Subcutaneous abdominal adipose tissue (tissue), 5 donors: ENCODE data around the gene DPP9.

Experiments used
- H3K27ac ChIP-seq: one replicate; pipeline ENCODE4 v1.7.0; 2013; ENCODE audit warnings: low read depth, mild to moderate bottlenecking, inconsistent platforms, low read length, moderate library complexity
- H3K27me3 ChIP-seq, 5 donors: one replicate each; pipeline ENCODE4 v1.7.0; 2013; ENCODE audit warnings: low read length in 5 of 5, inconsistent platforms in 1 of 5; ENCODE audit not compliant: control insufficient read depth in 5 of 5, insufficient read depth in 4 of 5
- H3K36me3 ChIP-seq, 5 donors: one replicate each; pipeline ENCODE4 v1.7.0; 2013; ENCODE audit warnings: low read length in 5 of 5; ENCODE audit not compliant: control insufficient read depth in 5 of 5, insufficient read depth in 5 of 5
- H3K4me1 ChIP-seq, 5 donors: one replicate each; pipeline ENCODE4 v1.7.0; 2013; ENCODE audit warnings: low read length in 5 of 5, mild to moderate bottlenecking in 3 of 5, moderate library complexity in 1 of 5; ENCODE audit not compliant: control insufficient read depth in 5 of 5, insufficient read depth in 5 of 5
- H3K4me3 ChIP-seq, 5 donors: one replicate each; pipeline ENCODE4 v1.7.0; 2013; ENCODE audit warnings: low read length in 5 of 5, low read depth in 1 of 5
- H3K9ac ChIP-seq, 5 donors: one replicate each; pipeline ENCODE4 v1.7.0; 2013; ENCODE audit warnings: low read length in 5 of 5, mild to moderate bottlenecking in 4 of 5, moderate library complexity in 3 of 5
- H3K9me3 ChIP-seq, 5 donors: one replicate each; pipeline ENCODE4 v1.7.0; 2013; ENCODE audit warnings: low read length in 5 of 5; ENCODE audit not compliant: control insufficient read depth in 5 of 5
- donor health status: healthy.
- donor health status: healthy.
- donor health status: healthy.
- donor health status: healthy.
- donor health status: healthy.

DPP9 gene

DNA sequence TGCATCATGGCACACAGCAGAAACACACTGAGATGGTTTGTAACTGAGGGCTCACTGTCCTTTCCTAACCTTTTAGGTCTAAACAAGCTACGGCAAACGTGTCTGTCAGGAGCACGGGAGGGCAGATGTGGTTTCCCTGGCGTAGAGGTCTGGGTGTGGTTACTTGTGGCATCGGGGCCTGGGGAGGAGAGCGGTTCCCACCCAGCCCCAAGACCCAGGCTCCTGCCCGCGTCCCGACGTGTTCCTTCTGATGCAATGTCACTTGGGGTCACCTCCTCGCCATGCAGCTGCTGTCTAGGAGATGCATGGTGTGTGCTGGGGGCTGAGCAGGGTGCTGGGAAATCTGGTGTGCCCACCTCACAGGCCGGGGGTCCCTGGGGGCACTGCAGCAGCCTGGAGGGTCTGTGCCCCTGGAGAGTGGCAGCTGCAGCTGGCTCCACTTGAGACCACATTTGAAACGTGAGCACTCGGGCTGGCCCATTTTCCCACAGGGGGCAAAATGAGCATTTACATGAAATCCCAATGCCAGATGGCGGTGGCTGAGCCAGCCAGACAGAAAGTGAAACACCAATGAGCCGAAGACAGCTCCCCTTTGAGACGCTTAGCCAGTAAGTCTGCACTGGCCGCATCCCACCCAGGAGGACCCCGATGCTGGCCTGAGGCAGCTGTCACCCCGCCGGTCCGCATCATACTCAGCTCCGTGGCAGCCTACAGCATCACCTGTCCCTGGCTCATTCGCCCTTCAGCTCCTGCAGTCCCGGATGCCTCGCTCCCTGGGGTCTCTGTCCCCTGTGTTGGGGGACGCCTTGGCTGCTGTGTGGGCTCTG is 31.2 kb downstream of the DPP9 start:
- peaks cover 0 to 92% (median 81%) of the 10 kb centered on the region in 5 donors for H3K36me3 ChIP-seq
- H3K4me3 ChIP-seq: no peak overlapping the region
- H3K27ac ChIP-seq: no peak overlapping the region

DNA sequence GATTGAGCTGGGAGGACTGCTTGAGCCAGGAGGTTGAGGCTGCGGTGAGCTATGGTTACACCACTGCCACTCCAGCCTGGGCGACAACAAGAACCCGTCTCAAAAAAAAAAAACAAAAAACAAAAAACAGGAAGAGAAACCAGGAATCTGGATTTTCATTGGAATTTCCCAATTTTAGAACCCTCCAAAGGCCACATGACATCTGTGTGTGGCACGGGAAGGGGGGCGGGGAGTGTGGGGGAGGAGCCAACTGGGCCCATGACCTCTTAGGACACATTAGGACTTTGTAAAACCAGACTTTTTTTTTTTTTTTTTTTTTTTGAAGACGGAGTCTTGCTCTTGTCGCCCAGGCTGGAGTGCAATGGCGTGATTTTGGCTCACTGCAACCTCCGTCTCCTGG is 32.3 kb downstream of the DPP9 start:
- peaks cover 0 to 92% (median 82%) of the 10 kb centered on the region in 5 donors for H3K36me3 ChIP-seq
- no peaks in the 10 kb centered on the region for H3K9me3 ChIP-seq
- no peak overlapping the region for H3K9ac ChIP-seq
- H3K27ac ChIP-seq: no peak overlapping the region
- H3K4me1 ChIP-seq: peaks cover 0 to 51% (median 22%) of the 10 kb centered on the region in 5 donors
- no peaks in the 10 kb centered on the region for H3K27me3 ChIP-seq
- H3K4me3 ChIP-seq: no peak overlapping the region

More for the DNA sequence above, 31.2 kb downstream of the DPP9 start:
- peaks cover 0 to 51% (median 22%) of the 10 kb centered on the region in 5 donors for H3K4me1 ChIP-seq
- H3K9me3 ChIP-seq: no peaks in the 10 kb centered on the region
- H3K27me3 ChIP-seq: no peaks in the 10 kb centered on the region
- no peak overlapping the region for H3K9ac ChIP-seq

DNA sequence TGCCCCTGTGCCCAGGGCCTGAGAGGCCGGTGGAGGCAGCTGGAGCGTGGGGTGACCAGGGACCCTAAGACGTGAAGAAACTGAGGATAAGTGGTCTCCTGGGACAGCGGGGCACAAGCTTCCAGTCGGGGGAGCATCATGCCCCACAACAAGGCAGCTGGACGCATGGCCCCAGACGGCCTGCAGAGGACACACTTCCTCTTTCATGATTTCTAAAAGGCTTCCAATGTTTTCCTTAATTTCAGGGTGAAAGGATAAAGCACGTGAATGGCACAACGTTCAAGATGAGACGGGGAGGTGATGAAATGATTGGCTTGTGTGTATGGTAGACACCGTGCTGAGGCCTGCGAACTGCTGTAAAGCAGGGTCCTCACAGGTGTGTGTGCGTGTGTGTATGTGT is 33.3 kb downstream of the DPP9 start:
- H3K4me3 ChIP-seq: no peak overlapping the region
- H3K9ac ChIP-seq: no peak overlapping the region
- peaks cover 0 to 49% (median 19%) of the 10 kb centered on the region in 5 donors for H3K4me1 ChIP-seq
- H3K27ac ChIP-seq: no peak overlapping the region
- H3K36me3 ChIP-seq: peaks cover 0 to 93% (median 85%) of the 10 kb centered on the region in 5 donors
- H3K27me3 ChIP-seq: no peaks in the 10 kb centered on the region
- no peaks in the 10 kb centered on the region for H3K9me3 ChIP-seq

DNA sequence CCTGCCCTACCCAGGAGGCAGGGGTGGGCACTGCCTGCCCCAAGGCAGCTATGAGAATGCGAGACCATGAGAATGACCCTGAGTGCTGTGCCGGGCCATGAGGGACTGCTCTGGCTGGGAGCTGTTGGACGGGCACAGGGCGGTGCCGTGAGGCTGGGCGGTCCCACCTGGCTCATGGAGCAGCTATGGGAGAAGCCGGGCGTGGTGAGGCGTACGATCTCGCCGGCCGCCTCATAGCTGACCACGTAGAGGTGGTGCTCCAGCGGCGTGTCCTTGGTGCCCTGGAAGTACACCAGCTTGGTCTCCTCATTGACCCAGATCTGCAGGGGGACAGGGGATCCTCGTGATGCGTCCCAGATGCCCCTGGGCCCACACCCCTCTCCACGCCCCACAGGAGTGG is 34.2 kb downstream of the DPP9 start:
- Histone ChIP-seq H3K27ac (no peak overlapping the region), H3K27me3 (no peaks in the 10 kb centered on the region), H3K4me3 (no peak overlapping the region), H3K9ac (no peak overlapping the region), H3K4me1 (peaks cover 0 to 39% (median 19%) of the 10 kb centered on the region in 5 donors), H3K36me3 (peaks cover 0 to 93% (median 85%) of the 10 kb centered on the region in 5 donors), H3K9me3 (no peaks in the 10 kb centered on the region)

DNA sequence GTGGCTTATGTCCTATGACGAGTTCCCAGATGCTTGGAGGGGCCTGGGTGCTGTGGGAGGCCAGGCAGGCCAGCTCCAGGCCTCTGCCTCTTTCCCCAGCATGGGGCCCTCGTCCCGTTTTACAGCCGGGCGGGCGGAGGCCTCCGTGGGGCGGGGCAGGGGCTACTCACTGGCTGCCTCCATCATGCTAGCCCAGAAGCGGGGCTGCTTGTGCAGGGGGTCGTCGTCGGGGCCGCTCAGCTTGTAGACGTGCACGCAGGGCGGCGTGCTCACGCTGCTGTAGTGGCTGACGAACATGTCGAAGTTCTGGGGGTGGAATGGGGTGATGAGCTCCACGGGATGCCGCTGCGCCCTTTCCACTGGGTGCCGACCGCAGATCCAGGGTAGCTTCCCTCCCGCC is 35.1 kb downstream of the DPP9 start:
- Histone ChIP-seq H3K4me3 (no peak overlapping the region), H3K9me3 (no peaks in the 10 kb centered on the region), H3K27ac (no peak overlapping the region), H3K36me3 (peaks cover 0 to 93% (median 85%) of the 10 kb centered on the region in 5 donors), H3K9ac (no peak overlapping the region), H3K27me3 (no peaks in the 10 kb centered on the region), H3K4me1 (peaks cover 0 to 31% (median 14%) of the 10 kb centered on the region in 5 donors)

DNA sequence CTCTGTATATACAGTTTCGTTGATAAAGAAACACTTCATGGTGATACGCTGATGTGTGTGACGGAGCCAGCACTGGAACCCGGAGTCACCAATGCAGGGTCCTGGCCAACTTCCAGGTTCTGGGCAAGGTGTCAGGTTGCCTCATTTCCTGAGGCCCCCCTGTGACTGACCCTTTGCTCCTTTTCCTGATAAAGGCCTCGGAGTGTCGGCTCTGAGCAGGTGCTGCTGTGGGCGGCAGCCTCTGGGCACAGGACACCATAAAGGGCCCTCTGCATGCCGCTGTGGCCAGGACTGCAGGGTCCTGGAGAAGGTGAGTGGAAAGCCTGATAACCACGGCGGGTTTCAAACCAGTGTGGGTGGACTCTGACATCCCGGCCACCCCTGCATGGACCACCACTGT is 36.2 kb downstream of the DPP9 start:
- no peak overlapping the region for H3K4me3 ChIP-seq
- no peaks in the 10 kb centered on the region for H3K9me3 ChIP-seq
- no peak overlapping the region for H3K9ac ChIP-seq
- no peak overlapping the region for H3K27ac ChIP-seq
- peaks cover 0 to 20% (median 4%) of the 10 kb centered on the region in 5 donors for H3K4me1 ChIP-seq
- peaks cover 0 to 93% (median 82%) of the 10 kb centered on the region in 5 donors for H3K36me3 ChIP-seq
- H3K27me3 ChIP-seq: no peaks in the 10 kb centered on the region

DNA sequence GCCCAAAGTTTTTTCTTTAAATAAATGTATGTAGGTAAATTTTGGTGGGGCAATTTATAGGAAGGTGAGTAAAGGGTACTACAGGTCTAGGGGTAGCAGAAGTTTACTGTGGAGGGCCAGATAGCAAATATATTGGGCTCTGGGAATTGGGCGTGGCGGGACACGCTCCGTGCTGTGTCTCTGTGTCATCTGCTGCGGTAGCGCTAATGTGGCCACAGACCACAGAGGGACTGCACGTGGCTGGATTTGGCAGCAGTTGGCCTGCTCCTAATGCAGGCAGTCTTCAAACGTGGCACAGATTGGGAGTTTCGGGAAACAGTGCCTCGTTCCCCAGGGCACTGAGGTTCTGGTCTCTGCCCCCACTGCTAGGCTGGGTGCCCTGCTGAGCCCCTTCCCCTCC is 36.9 kb downstream of the DPP9 start:
- H3K9me3 ChIP-seq: no peaks in the 10 kb centered on the region
- peaks cover 0 to 13% (median 4%) of the 10 kb centered on the region in 5 donors for H3K4me1 ChIP-seq
- H3K27ac ChIP-seq: no peak overlapping the region
- no peak overlapping the region for H3K9ac ChIP-seq
- H3K36me3 ChIP-seq: peaks cover 0 to 92% (median 81%) of the 10 kb centered on the region in 5 donors
- H3K27me3 ChIP-seq: no peaks in the 10 kb centered on the region
- no peak overlapping the region for H3K4me3 ChIP-seq

DNA sequence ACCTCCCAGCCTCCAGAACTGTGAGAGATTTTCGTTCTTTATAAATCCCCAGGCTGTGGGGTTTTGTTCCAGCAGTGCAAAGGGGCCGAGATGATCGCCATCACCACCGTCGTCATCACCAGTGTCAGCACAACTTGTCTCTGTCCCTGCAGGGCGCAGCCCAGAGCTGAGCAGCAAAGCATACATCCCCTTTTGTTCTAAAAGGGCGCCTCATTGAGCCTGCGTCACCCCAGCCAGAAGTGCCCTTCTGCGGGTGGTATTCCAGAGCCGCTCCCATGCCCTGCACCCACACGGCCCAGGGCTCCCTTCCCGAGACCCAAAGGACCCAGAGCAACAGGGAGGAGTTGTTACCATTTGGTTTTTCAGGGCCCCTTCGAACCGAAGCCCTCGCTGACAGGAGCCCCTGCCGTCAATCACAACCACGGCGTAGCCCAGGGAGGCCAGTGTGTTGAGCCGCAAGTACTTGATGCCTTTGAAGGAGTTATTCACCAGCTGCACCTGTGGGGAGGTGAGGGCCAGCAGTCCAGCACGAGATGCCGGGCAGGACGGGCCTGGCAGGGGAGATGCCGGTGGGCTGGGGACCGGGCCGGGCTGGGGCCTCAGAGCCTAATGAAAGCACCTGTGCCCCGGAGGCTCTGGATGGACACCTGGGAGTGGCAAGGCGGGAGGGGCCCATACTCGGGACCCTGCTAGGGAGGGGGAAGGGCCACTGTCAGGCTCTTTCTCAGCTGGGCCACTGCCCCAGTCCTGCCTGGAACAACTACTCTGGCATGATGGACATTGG is 39.1 kb downstream of the DPP9 start:
- Histone ChIP-seq H3K36me3 (peaks cover 0 to 94% (median 77%) of the 10 kb centered on the region in 5 donors), H3K4me3 (no peak overlapping the region), H3K9ac (no peak overlapping the region), H3K27ac (no peak overlapping the region), H3K4me1 (no peaks in the 10 kb centered on the region), H3K27me3 (no peaks in the 10 kb centered on the region), H3K9me3 (no peaks in the 10 kb centered on the region)

DNA sequence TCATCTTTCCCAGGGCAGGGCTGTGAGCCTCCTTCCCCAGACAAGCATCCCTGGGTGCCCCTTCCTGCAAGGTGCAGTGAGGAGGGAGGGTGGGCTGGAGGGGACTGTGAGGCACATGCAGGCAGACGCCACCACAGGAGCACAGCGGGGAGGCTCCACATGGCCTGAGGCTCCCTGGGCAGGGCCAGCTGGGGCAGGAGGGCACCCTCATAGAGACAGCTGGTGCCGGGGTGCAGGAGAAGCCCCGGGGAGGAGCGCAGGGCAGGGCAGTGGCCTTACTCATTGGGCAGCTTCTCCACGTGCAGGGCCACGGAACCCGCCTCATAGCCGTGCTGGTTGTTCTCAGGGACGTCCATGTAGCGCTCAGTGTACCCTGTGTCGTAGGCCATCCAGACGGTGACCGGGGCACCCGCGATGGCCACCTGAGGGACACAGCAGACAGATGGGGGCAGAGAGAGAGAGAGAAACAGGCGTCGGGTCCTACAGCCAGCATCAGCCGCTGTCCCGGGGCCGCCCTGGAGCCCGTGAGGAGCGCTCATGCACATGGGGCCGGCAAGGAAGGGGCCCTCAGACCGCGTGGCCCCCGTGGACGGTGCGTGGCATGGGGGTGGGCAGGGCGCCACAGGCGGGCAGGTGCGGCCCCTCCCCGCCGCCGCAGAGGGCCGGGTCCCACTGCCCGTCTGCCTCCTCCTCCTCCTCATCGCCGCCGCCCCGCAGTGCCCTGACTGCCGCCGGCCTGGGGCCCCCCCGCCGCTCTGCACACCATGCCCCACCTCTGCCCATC is 41.0 kb downstream of the DPP9 start:
- Histone ChIP-seq H3K4me1 (no peaks in the 10 kb centered on the region), H3K27me3 (no peaks in the 10 kb centered on the region), H3K9ac (no peak overlapping the region), H3K27ac (no peak overlapping the region), H3K9me3 (no peaks in the 10 kb centered on the region), H3K36me3 (peaks cover 0 to 89% (median 72%) of the 10 kb centered on the region in 5 donors), H3K4me3 (no peak overlapping the region)
